GM12878 (cell line): ENCODE results near the gene NUAK2. TPM values are rescaled to one million over a fixed set of nuclear protein-coding genes. Genes with fewer than 3 reads are reported as not detected.

ENCODE experiments used
- E2F8 ChIP-seq: fragments of 450-650 bp; IDR thresholded peaks from 2 replicates; pipeline ENCODE4 v1.6.1; 2018; ENCODE audit warnings: mild to moderate bottlenecking, low read depth, moderate library complexity; ENCODE audit not compliant: partially characterized antibody
- EED ChIP-seq: sonication (generic); IDR thresholded peaks from 2 replicates; pipeline ENCODE4 v1.6.1; 2016; ENCODE audit warnings: antibody characterized with exemption, low read depth
- FOXM1 ChIP-seq: IDR thresholded peaks from 2 replicates; pipeline ENCODE4 v1.6.1; 2012; ENCODE audit warnings: low read depth, mild to moderate bottlenecking, inconsistent platforms, low read length, moderate library complexity
- HDAC6 ChIP-seq: fragments of 200-600 bp; sonication (generic); IDR thresholded peaks from one replicate; pipeline ENCODE4 v1.8.0; 2017; ENCODE audit warnings: antibody characterized with exemption; ENCODE audit not compliant: unreplicated experiment
- IRF3 ChIP-seq: fragments of 450-650 bp; IDR thresholded peaks from 2 replicates; pipeline ENCODE4 v1.6.1; 2014; ENCODE audit warnings: mild to moderate bottlenecking
- JUND ChIP-seq: IDR thresholded peaks from 2 replicates; pipeline ENCODE4 v1.6.1; 2012; ENCODE audit warnings: low read depth, mild to moderate bottlenecking, low read length, improper control_type of control experiment, moderate library complexity
- NFYA ChIP-seq: IDR thresholded peaks from 2 replicates; pipeline ENCODE4 v1.6.1; 2011; ENCODE audit warnings: low read depth, mild to moderate bottlenecking, low read length, improper control_type of control experiment, borderline replicate concordance
- NKRF ChIP-seq: fragments of 450-650 bp; conservative IDR thresholded peaks from 2 replicates; pipeline ENCODE4 v1.6.1; 2017; ENCODE audit warnings: mild to moderate bottlenecking, moderate library complexity
- SIN3A ChIP-seq: IDR thresholded peaks from 2 replicates; pipeline ENCODE4 v1.6.1; 2012; ENCODE audit warnings: low read depth, low read length, improper control_type of control experiment
- TBL1XR1 ChIP-seq: IDR thresholded peaks from 2 replicates; pipeline ENCODE4 v1.6.1; 2012; ENCODE audit warnings: low read depth, low read length, improper control_type of control experiment
- WRNIP1 ChIP-seq: IDR thresholded peaks from 2 replicates; pipeline ENCODE4 v1.6.1; 2011; ENCODE audit warnings: low read depth, low read length, improper control_type of control experiment, borderline replicate concordance
- polyA plus RNA-seq, 11 experiments: library from polyadenylated mRNA; depleted of rRNA in 4 of 11; unstranded in 6 of 11; stranded (reverse) in 5 of 11; fragments of >200 nt; fragmentation: Nextera tagmentation in 4 of 11; fragmentation: Illumina TruSeq in 1 of 11; extraction: Ambion mirVana in 4 of 11; extraction: Trizol in 1 of 11; gene quantifications; 1 replicate in 1 of 11; 2 replicates in 10 of 11; pipeline versions ENCODE4 v1.2.1 to v1.2.3, GENCODE V29; 2011 to 2016; ENCODE audit warnings: inconsistent platforms in 2 of 11, missing spikeins in 2 of 11, low read depth in 1 of 11
- total RNA-seq, 4 experiments: library from RNA; depleted of rRNA in 3 of 4; stranded (reverse); fragments of >200 nt in 3 of 4; fragmentation: Illumina TruSeq in 1 of 4; extraction: Trizol in 1 of 4; gene quantifications; 2 replicates each; pipeline versions ENCODE4 v1.2.1 to v1.2.3, GENCODE V29; 2013 to 2021
- TF ChIP-seq, protein P1 (sequence below): fragments of 150-350 bp; IDR thresholded peaks from 2 replicates; pipeline ENCODE4 v1.6.1; 2016; ENCODE audit warnings: low read depth, low read length
- TF ChIP-seq, protein P2 (sequence below): fragments of 450-650 bp; IDR thresholded peaks from 2 replicates; pipeline ENCODE4 v1.6.1; 2017; ENCODE audit warnings: mild to moderate bottlenecking
- TF ChIP-seq, protein P3 (sequence below): IDR thresholded peaks from 2 replicates; pipeline ENCODE4 v1.6.1; 2011; ENCODE audit warnings: borderline replicate concordance, low read depth, mild to moderate bottlenecking, moderate library complexity, low read length; ENCODE audit not compliant: insufficient read depth, poor library complexity, severe bottlenecking
- TF ChIP-seq, protein P4 (sequence below): IDR thresholded peaks from 2 replicates; pipeline ENCODE4 v1.6.1; 2011; ENCODE audit warnings: low read depth, mild to moderate bottlenecking, low read length, moderate library complexity, borderline replicate concordance; ENCODE audit errors: extremely low read depth

The NUAK2 gene
- total and polyA plus RNA-seq, 10 of the 15 experiments (the other 5 are each of a cell fraction or from before 2014, with no cell fraction given), result 0.27 to 3.0 (median 1.2) TPM

- TF ChIP-seq TBL1XR1 (no peak), NFYA (no peak), EED (no peak), IRF3 (no peak), SIN3A (no peak), JUND (no peak), HDAC6 (no peak), E2F8 (no peak), NKRF (peak; percentile 37; the same call in 1 of the 2 replicates), WRNIP1 (no peak), FOXM1 (no peak)
- TF ChIP-seq, protein P1, sequence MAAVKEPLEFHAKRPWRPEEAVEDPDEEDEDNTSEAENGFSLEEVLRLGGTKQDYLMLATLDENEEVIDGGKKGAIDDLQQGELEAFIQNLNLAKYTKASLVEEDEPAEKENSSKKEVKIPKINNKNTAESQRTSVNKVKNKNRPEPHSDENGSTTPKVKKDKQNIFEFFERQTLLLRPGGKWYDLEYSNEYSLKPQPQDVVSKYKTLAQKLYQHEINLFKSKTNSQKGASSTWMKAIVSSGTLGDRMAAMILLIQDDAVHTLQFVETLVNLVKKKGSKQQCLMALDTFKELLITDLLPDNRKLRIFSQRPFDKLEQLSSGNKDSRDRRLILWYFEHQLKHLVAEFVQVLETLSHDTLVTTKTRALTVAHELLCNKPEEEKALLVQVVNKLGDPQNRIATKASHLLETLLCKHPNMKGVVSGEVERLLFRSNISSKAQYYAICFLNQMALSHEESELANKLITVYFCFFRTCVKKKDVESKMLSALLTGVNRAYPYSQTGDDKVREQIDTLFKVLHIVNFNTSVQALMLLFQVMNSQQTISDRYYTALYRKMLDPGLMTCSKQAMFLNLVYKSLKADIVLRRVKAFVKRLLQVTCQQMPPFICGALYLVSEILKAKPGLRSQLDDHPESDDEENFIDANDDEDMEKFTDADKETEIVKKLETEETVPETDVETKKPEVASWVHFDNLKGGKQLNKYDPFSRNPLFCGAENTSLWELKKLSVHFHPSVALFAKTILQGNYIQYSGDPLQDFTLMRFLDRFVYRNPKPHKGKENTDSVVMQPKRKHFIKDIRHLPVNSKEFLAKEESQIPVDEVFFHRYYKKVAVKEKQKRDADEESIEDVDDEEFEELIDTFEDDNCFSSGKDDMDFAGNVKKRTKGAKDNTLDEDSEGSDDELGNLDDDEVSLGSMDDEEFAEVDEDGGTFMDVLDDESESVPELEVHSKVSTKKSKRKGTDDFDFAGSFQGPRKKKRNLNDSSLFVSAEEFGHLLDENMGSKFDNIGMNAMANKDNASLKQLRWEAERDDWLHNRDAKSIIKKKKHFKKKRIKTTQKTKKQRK, result no peak
- TF ChIP-seq, protein P2, sequence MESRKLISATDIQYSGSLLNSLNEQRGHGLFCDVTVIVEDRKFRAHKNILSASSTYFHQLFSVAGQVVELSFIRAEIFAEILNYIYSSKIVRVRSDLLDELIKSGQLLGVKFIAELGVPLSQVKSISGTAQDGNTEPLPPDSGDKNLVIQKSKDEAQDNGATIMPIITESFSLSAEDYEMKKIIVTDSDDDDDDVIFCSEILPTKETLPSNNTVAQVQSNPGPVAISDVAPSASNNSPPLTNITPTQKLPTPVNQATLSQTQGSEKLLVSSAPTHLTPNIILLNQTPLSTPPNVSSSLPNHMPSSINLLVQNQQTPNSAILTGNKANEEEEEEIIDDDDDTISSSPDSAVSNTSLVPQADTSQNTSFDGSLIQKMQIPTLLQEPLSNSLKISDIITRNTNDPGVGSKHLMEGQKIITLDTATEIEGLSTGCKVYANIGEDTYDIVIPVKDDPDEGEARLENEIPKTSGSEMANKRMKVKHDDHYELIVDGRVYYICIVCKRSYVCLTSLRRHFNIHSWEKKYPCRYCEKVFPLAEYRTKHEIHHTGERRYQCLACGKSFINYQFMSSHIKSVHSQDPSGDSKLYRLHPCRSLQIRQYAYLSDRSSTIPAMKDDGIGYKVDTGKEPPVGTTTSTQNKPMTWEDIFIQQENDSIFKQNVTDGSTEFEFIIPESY, result no peak
- TF ChIP-seq, protein P3, sequence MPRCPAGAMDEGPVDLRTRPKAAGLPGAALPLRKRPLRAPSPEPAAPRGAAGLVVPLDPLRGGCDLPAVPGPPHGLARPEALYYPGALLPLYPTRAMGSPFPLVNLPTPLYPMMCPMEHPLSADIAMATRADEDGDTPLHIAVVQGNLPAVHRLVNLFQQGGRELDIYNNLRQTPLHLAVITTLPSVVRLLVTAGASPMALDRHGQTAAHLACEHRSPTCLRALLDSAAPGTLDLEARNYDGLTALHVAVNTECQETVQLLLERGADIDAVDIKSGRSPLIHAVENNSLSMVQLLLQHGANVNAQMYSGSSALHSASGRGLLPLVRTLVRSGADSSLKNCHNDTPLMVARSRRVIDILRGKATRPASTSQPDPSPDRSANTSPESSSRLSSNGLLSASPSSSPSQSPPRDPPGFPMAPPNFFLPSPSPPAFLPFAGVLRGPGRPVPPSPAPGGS, result no peak
- TF ChIP-seq, protein P4, sequence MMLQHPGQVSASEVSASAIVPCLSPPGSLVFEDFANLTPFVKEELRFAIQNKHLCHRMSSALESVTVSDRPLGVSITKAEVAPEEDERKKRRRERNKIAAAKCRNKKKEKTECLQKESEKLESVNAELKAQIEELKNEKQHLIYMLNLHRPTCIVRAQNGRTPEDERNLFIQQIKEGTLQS, result no peak
Measured at GRCh38 chr1:205335692-205336091, 14.1 kb upstream of the NUAK2 start (continued).
